DND-41 (cell line): ENCODE results near the gene ANKDD1A.

Experiments used
- ATAC-seq: fragments of 200-7000 bp; cut with Tn5 transposase; 3 replicates; pipeline ENCODE4 v1.9.1; 2021; ENCODE audit warnings: low read depth; ENCODE audit not compliant: insufficient read depth
- DNase-seq: peaks from one replicate; pipeline ENCODE4 v3.0.0-alpha.2; 2020
- H2AFZ ChIP-seq: 2 replicates; pipeline ENCODE4 v1.6.0; 2012; ENCODE audit warnings: low read depth, low read length
- H3K27ac ChIP-seq: 2 replicates; pipeline ENCODE4 v1.5.1; 2012; ENCODE audit warnings: low read length, inconsistent platforms
- H3K27me3 ChIP-seq: fragments of 200-600 bp; sonication (generic); 2 replicates; pipeline ENCODE4 v1.6.0; 2012; ENCODE audit warnings: low read length, mild to moderate bottlenecking, inconsistent platforms; ENCODE audit not compliant: insufficient read depth, poor library complexity
- H3K36me3 ChIP-seq: 2 replicates; pipeline ENCODE4 v1.5.1; 2012; ENCODE audit warnings: low read length, inconsistent platforms; ENCODE audit not compliant: insufficient read depth
- H3K4me1 ChIP-seq: 2 replicates; pipeline ENCODE4 v1.5.1; 2012; ENCODE audit warnings: mild to moderate bottlenecking, low read length; ENCODE audit not compliant: insufficient read depth
- H3K4me2 ChIP-seq: 2 replicates; pipeline ENCODE4 v1.6.0; 2012; ENCODE audit warnings: mild to moderate bottlenecking, moderate library complexity, low read length, inconsistent platforms; ENCODE audit not compliant: insufficient read depth
- H3K4me3 ChIP-seq, 2 experiments: fragments of 200-600 bp in 1 of 2; shearing (Covaris generic) in 1 of 2; 2 replicates each; pipeline ENCODE4 v1.5.1; 2012 to 2016; ENCODE audit warnings: inconsistent platforms in 2 of 2, low read length in 2 of 2, mild to moderate bottlenecking in 2 of 2, low read depth in 1 of 2, moderate library complexity in 1 of 2
- H3K79me2 ChIP-seq: 2 replicates; pipeline ENCODE4 v1.6.0; 2012; ENCODE audit warnings: low read length, inconsistent platforms; ENCODE audit not compliant: insufficient read depth
- H3K9ac ChIP-seq: 2 replicates; pipeline ENCODE4 v1.6.0; 2012; ENCODE audit warnings: low read depth, mild to moderate bottlenecking, inconsistent platforms, low read length, moderate library complexity
- H3K9me3 ChIP-seq: 2 replicates; pipeline ENCODE4 v1.5.1; 2012; ENCODE audit warnings: low read length, moderate library complexity, mild to moderate bottlenecking, inconsistent platforms; ENCODE audit not compliant: insufficient read depth, severe bottlenecking
- H4K20me1 ChIP-seq: 2 replicates; pipeline ENCODE4 v1.6.0; 2012; ENCODE audit warnings: low read length; ENCODE audit not compliant: insufficient read depth
- EZH2 ChIP-seq: IDR thresholded peaks from 3 replicates; pipeline ENCODE4 v1.6.1; 2012; ENCODE audit warnings: borderline replicate concordance, low read depth, mild to moderate bottlenecking, moderate library complexity, low read length, inconsistent platforms; ENCODE audit not compliant: severe bottlenecking
- TF ChIP-seq, protein P1 (sequence below): IDR thresholded peaks from 2 replicates; pipeline ENCODE4 v1.5.1; 2012; ENCODE audit warnings: borderline replicate concordance, low read length, moderate library complexity, mild to moderate bottlenecking; ENCODE audit not compliant: poor library complexity, severe bottlenecking; ENCODE audit errors: extremely low read depth

The ANKDD1A gene

DNA sequence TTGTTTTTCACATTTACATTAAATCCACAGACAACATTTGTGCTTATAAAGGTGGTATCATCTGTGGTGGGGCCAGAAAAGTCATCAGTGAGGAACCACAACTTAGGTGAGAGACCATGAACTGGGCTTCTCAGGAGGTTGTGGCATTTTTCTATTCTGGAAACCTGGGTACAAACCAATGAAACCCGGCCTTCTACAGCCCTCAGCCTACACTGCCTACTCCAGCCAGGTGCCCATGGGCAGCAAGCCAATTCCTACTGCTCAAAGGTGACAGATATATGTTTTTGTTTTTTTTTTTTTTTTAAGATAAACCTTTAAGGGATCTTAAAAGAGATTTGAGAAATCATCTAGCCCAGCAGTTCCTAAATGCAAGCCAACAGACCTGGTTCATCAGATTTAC is 57.7 kb downstream of the ANKDD1A start:
- DNase-seq (no peak), ATAC-seq (no peak)

DNA sequence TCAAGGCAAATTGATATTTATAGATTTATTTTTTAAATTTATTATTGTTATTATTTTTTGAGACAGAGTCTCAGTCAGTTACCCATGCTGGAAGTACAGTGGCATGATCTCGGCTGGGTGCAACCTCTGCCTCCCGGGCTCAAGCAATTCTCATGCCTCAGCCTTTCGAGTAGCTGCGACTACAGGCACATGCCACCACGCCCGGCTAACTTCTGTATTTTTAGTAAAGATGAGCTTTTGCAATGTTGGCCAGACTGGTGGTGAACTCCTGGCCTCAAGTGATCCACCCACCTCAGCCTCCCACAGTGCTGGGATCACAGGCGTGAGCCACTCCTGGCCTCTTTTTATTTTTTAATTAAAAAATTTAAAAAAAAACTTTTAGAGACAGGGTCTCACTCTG is 59.0 kb downstream of the ANKDD1A start:
- Histone ChIP-seq H3K36me3 (peaks cover 50% of the 10 kb centered on the region), H3K4me1 (no peaks in the 10 kb centered on the region), H3K4me2 (no peak overlapping the region), H4K20me1 (no peaks in the 10 kb centered on the region), H3K27me3 (no peaks in the 10 kb centered on the region), H3K9ac (no peak overlapping the region), H3K27ac (no peak overlapping the region), H3K9me3 (no peaks in the 10 kb centered on the region), H3K79me2 (no peaks in the 10 kb centered on the region), H2AFZ (no peak overlapping the region), H3K4me3 (no peak overlapping the region)
- ATAC-seq (no peak), DNase-seq (no peak)
- TF ChIP-seq EZH2: no peak
- TF ChIP-seq, protein P1, sequence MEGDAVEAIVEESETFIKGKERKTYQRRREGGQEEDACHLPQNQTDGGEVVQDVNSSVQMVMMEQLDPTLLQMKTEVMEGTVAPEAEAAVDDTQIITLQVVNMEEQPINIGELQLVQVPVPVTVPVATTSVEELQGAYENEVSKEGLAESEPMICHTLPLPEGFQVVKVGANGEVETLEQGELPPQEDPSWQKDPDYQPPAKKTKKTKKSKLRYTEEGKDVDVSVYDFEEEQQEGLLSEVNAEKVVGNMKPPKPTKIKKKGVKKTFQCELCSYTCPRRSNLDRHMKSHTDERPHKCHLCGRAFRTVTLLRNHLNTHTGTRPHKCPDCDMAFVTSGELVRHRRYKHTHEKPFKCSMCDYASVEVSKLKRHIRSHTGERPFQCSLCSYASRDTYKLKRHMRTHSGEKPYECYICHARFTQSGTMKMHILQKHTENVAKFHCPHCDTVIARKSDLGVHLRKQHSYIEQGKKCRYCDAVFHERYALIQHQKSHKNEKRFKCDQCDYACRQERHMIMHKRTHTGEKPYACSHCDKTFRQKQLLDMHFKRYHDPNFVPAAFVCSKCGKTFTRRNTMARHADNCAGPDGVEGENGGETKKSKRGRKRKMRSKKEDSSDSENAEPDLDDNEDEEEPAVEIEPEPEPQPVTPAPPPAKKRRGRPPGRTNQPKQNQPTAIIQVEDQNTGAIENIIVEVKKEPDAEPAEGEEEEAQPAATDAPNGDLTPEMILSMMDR: no peak

More for the DNA sequence above, 57.7 kb downstream of the ANKDD1A start:
- Histone ChIP-seq H3K4me3 (no peak overlapping the region), H3K36me3 (peaks cover 58% of the 10 kb centered on the region), H3K27ac (no peak overlapping the region), H3K4me1 (no peaks in the 10 kb centered on the region), H3K79me2 (no peaks in the 10 kb centered on the region), H3K27me3 (no peaks in the 10 kb centered on the region), H2AFZ (no peak overlapping the region), H3K9ac (no peak overlapping the region), H3K4me2 (no peak overlapping the region), H4K20me1 (no peaks in the 10 kb centered on the region), H3K9me3 (no peaks in the 10 kb centered on the region)
- TF ChIP-seq, protein P1: no peak
- TF ChIP-seq EZH2: no peak

DNA sequence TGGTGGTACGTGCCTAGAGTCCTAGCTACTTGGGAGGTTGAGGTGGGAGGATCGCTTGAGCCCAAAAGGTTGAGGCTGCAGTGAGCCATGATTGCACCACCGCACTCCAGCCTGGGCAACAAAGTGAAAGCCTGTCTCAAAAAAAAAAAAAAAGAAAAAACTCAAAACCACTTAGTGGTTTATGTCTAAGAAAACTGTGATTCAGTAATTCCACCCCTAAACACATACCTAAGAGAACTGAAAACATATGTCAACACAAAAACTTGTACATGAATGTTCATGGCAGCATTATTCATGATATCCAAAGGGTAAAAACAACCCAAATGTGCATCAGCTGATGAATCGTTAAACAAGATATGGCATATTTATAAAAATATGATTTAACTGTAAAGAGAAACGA is 63.7 kb downstream of the ANKDD1A start:
- ATAC-seq: no peak
- no peak for TF ChIP-seq EZH2
- TF ChIP-seq, protein P1: no peak
- no peak for DNase-seq

GRCh38 chr15:64979252-64979710 is 67.6 kb downstream of the ANKDD1A start:
- no peaks in the 10 kb centered on the region; the same call in 1 of the 2 replicates for H4K20me1 ChIP-seq
- DNase-seq: no peak
- no peak for ATAC-seq
- no peak overlapping the region for H3K4me2 ChIP-seq
- H3K27ac ChIP-seq: no peak overlapping the region
- no peak overlapping the region for H3K4me3 ChIP-seq
- no peak for TF ChIP-seq EZH2
- TF ChIP-seq, protein P1: no peak
- peaks cover 2% of the 10 kb centered on the region; the same call in 1 of the 2 replicates for H3K79me2 ChIP-seq
- no peak overlapping the region for H2AFZ ChIP-seq
- H3K9me3 ChIP-seq: no peaks in the 10 kb centered on the region
- H3K36me3 ChIP-seq: peaks cover 35% of the 10 kb centered on the region
- H3K4me1 ChIP-seq: no peaks in the 10 kb centered on the region
- H3K27me3 ChIP-seq: no peaks in the 10 kb centered on the region
- no peak overlapping the region for H3K9ac ChIP-seq

More for the DNA sequence above, 63.7 kb downstream of the ANKDD1A start:
- H3K27me3 ChIP-seq: no peaks in the 10 kb centered on the region
- no peak overlapping the region for H3K9ac ChIP-seq
- H3K27ac ChIP-seq: no peak overlapping the region
- H3K4me3 ChIP-seq: no peak overlapping the region
- no peaks in the 10 kb centered on the region for H3K79me2 ChIP-seq
- no peaks in the 10 kb centered on the region for H3K9me3 ChIP-seq
- H3K36me3 ChIP-seq: peaks cover 54% of the 10 kb centered on the region
- no peak overlapping the region for H2AFZ ChIP-seq
- H3K4me1 ChIP-seq: no peaks in the 10 kb centered on the region
- no peaks in the 10 kb centered on the region for H4K20me1 ChIP-seq
- H3K4me2 ChIP-seq: no peak overlapping the region
